Measurements from ENCODE around the gene SP2. TPM values are rescaled to one million over a fixed set of nuclear protein-coding genes. Genes with fewer than 3 reads are reported as not detected.

SP2 gene
- total and polyA plus RNA-seq, 7 experiments from 2014 or later, result 7.9 to 36.5 (median 26.4) TPM

- Mint-ChIP-seq H3K27ac (no peak overlapping the region), H3K4me3 (no peak overlapping the region), H3K27me3 (peaks cover 47 to 76% (median 47%) of the 10 kb centered on the region in 5 donors), H3K4me1 (peaks cover 0 to 9% (median 0%) of the 10 kb centered on the region in 7 donors), H3K36me3 (peaks cover 0 to 4% (median 0%) of the 10 kb centered on the region in 5 donors), H3K9me3 (no peaks in the 10 kb centered on the region)
- DNase-seq (no peak), ATAC-seq (no peak)
- Histone ChIP-seq H3K4me3 (ENCODE audit: low read length) (no peak overlapping the region), H3K27ac (ENCODE audit: low read depth, low read length) (no peak overlapping the region), H3K27me3 (ENCODE audit: control insufficient read depth in 2 of 2, insufficient read depth in 2 of 2, low read length in 2 of 2) (no peaks in the 10 kb centered on the region), H3K9me3 (ENCODE audit: control insufficient read depth in 2 of 3, low read length in 3 of 3) (no peaks in the 10 kb centered on the region), H3K36me3 (ENCODE audit: control insufficient read depth in 2 of 3, insufficient read depth in 3 of 3, low read length in 3 of 3) (no peaks in the 10 kb centered on the region), H3K4me1 (ENCODE audit: control insufficient read depth in 2 of 2, insufficient read depth in 2 of 2, low read length in 2 of 2) (no peaks in the 10 kb centered on the region)
- intact Hi-C loops (cut with micrococcal nuclease), result no loop called here
- CTCF ChIA-PET, result interaction anchor here (1.0 kb wide), 1 partner anchor 17 kb away, joined by 3 read pairs; no protein-coding TSS in a partner anchor
- POLR2A ChIA-PET, result no interaction called here
Measured at GRCh38 chr17:47873200-47874090, 22.6 kb upstream of the SP2 start.

DNA sequence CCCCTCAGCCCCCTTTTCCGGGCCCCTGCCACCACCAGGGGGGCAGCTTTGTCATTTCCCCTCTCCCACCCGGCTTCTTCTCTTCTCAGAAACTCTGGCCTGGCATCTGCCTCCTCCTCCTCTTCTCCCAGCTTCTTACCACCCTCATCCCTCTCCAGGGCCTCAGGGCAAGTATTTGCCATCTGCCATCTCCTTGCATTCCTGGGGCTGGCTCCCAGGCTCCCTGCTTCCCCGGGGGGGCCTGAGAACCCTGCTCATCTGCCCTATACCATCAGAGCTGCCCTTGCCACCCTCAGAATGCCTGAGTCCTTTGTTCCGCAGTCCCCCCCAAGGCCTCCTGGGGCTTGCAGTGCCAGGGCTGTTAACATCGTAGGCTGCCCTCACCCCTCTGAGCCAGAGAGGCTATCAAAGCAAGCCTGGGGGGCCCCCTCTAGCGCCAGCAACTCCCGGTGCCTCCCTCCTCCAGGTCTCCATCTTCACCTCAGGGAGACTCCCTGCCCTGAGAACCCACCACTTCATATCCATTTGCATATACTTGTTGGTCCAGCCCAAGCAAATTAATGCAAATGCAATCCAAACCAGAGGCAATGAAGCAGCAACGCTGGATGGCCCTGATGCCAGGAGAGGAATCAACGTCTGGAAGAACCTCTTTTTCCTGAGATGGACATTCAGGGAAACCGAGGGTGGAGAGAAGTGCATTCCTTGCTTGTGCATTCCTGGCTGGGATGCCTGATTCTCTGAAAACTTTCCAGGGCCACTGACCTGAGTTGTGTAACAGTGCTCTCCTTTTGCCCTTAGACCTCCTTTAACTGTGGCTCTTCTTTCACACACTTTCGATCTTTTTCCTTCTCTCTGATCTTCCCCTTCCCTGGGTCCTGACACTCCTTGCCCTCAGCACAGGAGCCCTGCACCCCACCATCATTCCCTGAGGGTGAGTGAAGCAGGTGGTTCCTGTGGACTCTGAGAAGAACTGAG, 20.7 kb upstream of the SP2 start:
- DNase-seq (no peak), ATAC-seq (no peak)
- Histone ChIP-seq H3K4me3 (ENCODE audit: low read length) (no peak overlapping the region), H3K4me1 (ENCODE audit: control insufficient read depth in 2 of 2, insufficient read depth in 2 of 2, low read length in 2 of 2) (no peaks in the 10 kb centered on the region), H3K36me3 (ENCODE audit: control insufficient read depth in 2 of 3, insufficient read depth in 3 of 3, low read length in 3 of 3) (no peaks in the 10 kb centered on the region), H3K9me3 (ENCODE audit: control insufficient read depth in 2 of 3, low read length in 3 of 3) (no peaks in the 10 kb centered on the region), H3K27me3 (ENCODE audit: control insufficient read depth in 2 of 2, insufficient read depth in 2 of 2, low read length in 2 of 2) (no peaks in the 10 kb centered on the region), H3K27ac (ENCODE audit: low read depth, low read length) (no peak overlapping the region)
- H3K4me3 Mint-ChIP-seq, result no peak overlapping the region
- H3K36me3 Mint-ChIP-seq, result peaks cover 0 to 4% (median 0%) of the 10 kb centered on the region in 5 donors
- POLR2A ChIA-PET, result no interaction called here
- no peaks in the 10 kb centered on the region for H3K9me3 Mint-ChIP-seq
- peaks cover 37 to 68% (median 43%) of the 10 kb centered on the region in 5 donors for H3K27me3 Mint-ChIP-seq
- H3K27ac Mint-ChIP-seq, result peak overlapping the region in 1 of 9 donors; percentile 67
- CTCF ChIA-PET, result no interaction called here
- intact Hi-C loops (cut with micrococcal nuclease), result no loop called here
- H3K4me1 Mint-ChIP-seq, result peaks cover 0 to 9% (median 4%) of the 10 kb centered on the region in 7 donors

GRCh38 chr17:47877368-47878034, 18.5 kb upstream of the SP2 start:
- intact Hi-C loops (cut with micrococcal nuclease), result no loop called here
- H3K4me1 Mint-ChIP-seq, result peaks cover 0 to 9% (median 6%) of the 10 kb centered on the region in 7 donors
- peaks cover 22 to 51% (median 26%) of the 10 kb centered on the region in 5 donors for H3K27me3 Mint-ChIP-seq
- no peak for DNase-seq
- H3K4me3 Mint-ChIP-seq, result no peak overlapping the region
- H3K27me3 ChIP-seq (ENCODE audit: control insufficient read depth in 2 of 2, insufficient read depth in 2 of 2, low read length in 2 of 2), result no peaks in the 10 kb centered on the region
- no peaks in the 10 kb centered on the region for H3K9me3 Mint-ChIP-seq
- H3K27ac Mint-ChIP-seq, result no peak overlapping the region
- no peaks in the 10 kb centered on the region for H3K36me3 ChIP-seq (ENCODE audit: control insufficient read depth in 2 of 3, insufficient read depth in 3 of 3, low read length in 3 of 3)
- peaks cover 0 to 4% (median 0%) of the 10 kb centered on the region in 5 donors for H3K36me3 Mint-ChIP-seq
- ChIA-PET POLR2A (no interaction called here), CTCF (interaction anchor here (1.0 kb wide), 1 partner anchor 12 kb away, joined by 3 read pairs; no protein-coding TSS in a partner anchor)
- H3K9me3 ChIP-seq (ENCODE audit: control insufficient read depth in 2 of 3, low read length in 3 of 3), result no peaks in the 10 kb centered on the region
- no peak overlapping the region for H3K4me3 ChIP-seq (ENCODE audit: low read length)
- H3K27ac ChIP-seq (ENCODE audit: low read depth, low read length), result no peak overlapping the region
- H3K4me1 ChIP-seq (ENCODE audit: control insufficient read depth in 2 of 2, insufficient read depth in 2 of 2, low read length in 2 of 2), result no peaks in the 10 kb centered on the region
- no peak for ATAC-seq

DNA sequence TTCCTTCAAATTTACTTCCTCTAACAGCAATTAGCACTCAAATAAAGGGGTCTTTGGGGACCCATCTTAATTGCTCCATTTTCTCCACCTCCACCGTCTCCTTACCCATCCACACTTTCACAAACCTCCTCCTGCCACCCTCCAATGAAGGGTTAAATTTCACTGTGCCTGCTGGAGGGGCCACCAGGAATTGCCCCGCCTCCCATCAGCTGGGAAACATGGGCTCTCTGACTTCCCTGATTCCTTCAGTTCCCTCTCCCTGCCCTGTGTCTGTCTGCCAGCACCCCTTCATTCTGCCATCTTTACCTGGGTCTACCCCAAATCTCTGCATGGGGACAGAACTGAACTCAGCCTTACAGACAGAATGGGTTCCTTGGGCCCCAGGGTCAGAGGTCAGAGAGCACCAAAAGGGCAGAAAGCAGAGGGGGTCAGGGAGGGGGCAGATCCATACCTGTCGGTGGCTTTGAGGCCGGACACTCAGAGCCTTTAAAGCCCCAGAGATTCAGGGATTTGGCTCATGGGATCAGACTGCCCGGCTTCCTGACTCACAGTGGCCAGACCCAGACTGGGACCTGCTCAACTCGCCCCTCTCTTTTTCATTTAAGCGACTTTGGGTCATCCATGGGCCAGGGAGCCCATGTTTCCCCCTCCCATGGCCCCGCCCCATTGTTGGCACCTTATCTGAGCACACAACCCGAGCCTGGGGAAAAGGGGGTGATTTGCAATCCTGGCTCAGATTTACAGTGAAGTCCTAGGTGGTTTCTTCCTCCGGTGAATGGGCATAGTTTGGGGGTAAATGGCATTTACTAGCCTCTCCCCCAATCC, 17.6 kb upstream of the SP2 start:
- ChIA-PET POLR2A (no interaction called here), CTCF (interaction anchor here (1.0 to 1.8 kb wide), 3 partner anchors 12 to 37 kb away, joined by 3 to 6 read pairs (median 3); partner anchors contain the start of gene SCRN2)
- ATAC-seq (no peak), DNase-seq (no peak)
- Histone ChIP-seq H3K27ac (ENCODE audit: low read depth, low read length) (no peak overlapping the region), H3K9me3 (ENCODE audit: control insufficient read depth in 2 of 3, low read length in 3 of 3) (no peaks in the 10 kb centered on the region), H3K27me3 (ENCODE audit: control insufficient read depth in 2 of 2, insufficient read depth in 2 of 2, low read length in 2 of 2) (no peaks in the 10 kb centered on the region), H3K4me3 (ENCODE audit: low read length) (no peak overlapping the region), H3K36me3 (ENCODE audit: control insufficient read depth in 2 of 3, insufficient read depth in 3 of 3, low read length in 3 of 3) (no peaks in the 10 kb centered on the region), H3K4me1 (ENCODE audit: control insufficient read depth in 2 of 2, insufficient read depth in 2 of 2, low read length in 2 of 2) (peaks cover 0 to 7% of the 10 kb centered on the region in 2 donors)
- H3K4me3 Mint-ChIP-seq, result no peak overlapping the region
- H3K36me3 Mint-ChIP-seq, result peaks cover 0 to 4% (median 0%) of the 10 kb centered on the region in 5 donors
- H3K4me1 Mint-ChIP-seq, result peaks cover 8 to 17% (median 15%) of the 10 kb centered on the region in 7 donors
- intact Hi-C loops (cut with micrococcal nuclease), result no loop called here
- H3K27ac Mint-ChIP-seq, result no peak overlapping the region
- no peaks in the 10 kb centered on the region for H3K9me3 Mint-ChIP-seq
- peaks cover 16 to 44% (median 22%) of the 10 kb centered on the region in 5 donors for H3K27me3 Mint-ChIP-seq

DNA sequence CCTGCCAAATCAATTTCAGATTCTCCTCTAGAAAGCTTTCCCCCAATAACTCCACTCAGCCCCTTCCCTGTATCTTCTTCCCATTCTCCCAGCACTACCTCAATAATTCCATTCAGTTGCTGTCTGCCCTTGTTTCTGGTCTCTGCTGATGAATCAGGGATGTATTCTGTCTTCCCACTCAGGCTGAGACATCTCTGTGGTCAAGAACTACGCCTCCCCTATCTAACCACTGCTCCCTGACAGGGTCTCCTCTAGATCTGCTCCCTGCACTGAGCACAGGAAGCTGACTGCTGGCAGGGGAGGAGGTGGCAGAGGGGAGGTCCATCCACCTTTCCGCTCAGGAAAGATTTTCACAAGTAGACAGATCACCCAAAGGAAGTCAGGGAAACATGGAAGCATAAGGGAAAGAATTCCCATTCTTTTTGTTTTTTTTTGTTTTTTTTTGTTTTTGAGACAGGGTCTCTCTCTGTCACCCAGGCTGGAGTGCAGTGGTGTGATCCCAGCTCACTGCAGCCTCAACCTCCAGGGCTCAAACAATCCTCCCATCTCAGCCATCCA, 16.9 kb upstream of the SP2 start:
- Histone ChIP-seq H3K27me3 (ENCODE audit: control insufficient read depth in 2 of 2, insufficient read depth in 2 of 2, low read length in 2 of 2) (no peaks in the 10 kb centered on the region), H3K27ac (ENCODE audit: low read depth, low read length) (no peak overlapping the region), H3K4me1 (ENCODE audit: control insufficient read depth in 2 of 2, insufficient read depth in 2 of 2, low read length in 2 of 2) (peaks cover 0 to 13% of the 10 kb centered on the region in 2 donors), H3K4me3 (ENCODE audit: low read length) (no peak overlapping the region), H3K9me3 (ENCODE audit: control insufficient read depth in 2 of 3, low read length in 3 of 3) (no peaks in the 10 kb centered on the region), H3K36me3 (ENCODE audit: control insufficient read depth in 2 of 3, insufficient read depth in 3 of 3, low read length in 3 of 3) (no peaks in the 10 kb centered on the region)
- Mint-ChIP-seq H3K4me3 (no peak overlapping the region), H3K9me3 (no peaks in the 10 kb centered on the region), H3K36me3 (peaks cover 0 to 4% (median 0%) of the 10 kb centered on the region in 5 donors), H3K27me3 (peaks cover 11 to 38% (median 16%) of the 10 kb centered on the region in 5 donors), H3K4me1 (peaks cover 14 to 22% (median 17%) of the 10 kb centered on the region in 7 donors), H3K27ac (peak overlapping the region in 1 of 9 donors; percentile 81)
- intact Hi-C loops (cut with micrococcal nuclease), result no loop called here
- DNase-seq (no peak), ATAC-seq (no peak)
- ChIA-PET CTCF (interaction anchor here (0.6 to 1.8 kb wide), 3 partner anchors 11 to 197 kb away, joined by 3 to 6 read pairs (median 3); partner anchors contain the start of gene SCRN2), POLR2A (interaction anchor here (1.1 kb wide), 1 partner anchor 16 kb away, joined by 6 read pairs; no protein-coding TSS in a partner anchor)

Measured in naive thymus-derived CD4-positive, alpha-beta T cell (primary cell).